Left renal cortex interstitium (tissue), 4 donors: ENCODE results near the gene CYP46A1. TPM values are rescaled to one million over a fixed set of nuclear protein-coding genes. Genes with fewer than 3 reads are reported as not detected.
"Not testable (repeated sequence)": the region's sequence is repeated elsewhere in the genome, so short reads cannot be mapped to it uniquely, and the experiment has no call there.

Experiments used
- DNase-seq, 4 donors: peaks; one replicate each; pipeline ENCODE4 v3.0.0-alpha.2; 2013; ENCODE audit warnings: low read depth in 4 of 4, low spot score in 2 of 4, missing footprints in 1 of 4
- polyA plus RNA-seq, 4 donors: library from polyadenylated mRNA; unstranded; fragments of 120-200 nt; gene quantifications; one replicate each; pipeline ENCODE4 v1.2.1, GENCODE V29; 2013; ENCODE audit not compliant: insufficient read length in 4 of 4

The CYP46A1 gene
- polyA plus RNA-seq, 4 donors = 1.4 to 4.4 (median 2.8) TPM

DNA sequence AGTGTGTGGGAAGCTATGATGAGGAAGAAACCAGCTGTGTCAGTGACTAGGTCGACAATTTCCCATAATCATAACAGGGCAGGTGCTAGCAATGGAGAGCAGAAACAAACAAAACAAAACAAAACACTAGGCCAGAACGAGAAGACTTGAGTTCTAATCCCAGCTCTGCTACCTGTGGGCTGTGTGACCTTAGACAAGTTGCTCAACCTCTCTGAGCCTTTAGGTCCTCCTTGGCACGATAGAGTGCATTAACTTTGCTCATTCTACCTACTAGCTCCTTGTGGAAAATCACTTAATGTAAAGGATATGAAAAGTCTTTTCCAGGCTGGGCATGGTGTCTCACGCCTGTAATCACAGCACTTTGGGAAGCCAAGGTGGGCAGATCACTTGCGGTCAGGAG is 27.9 kb upstream of the CYP46A1 start:
- DNase-seq = no peak

DNA sequence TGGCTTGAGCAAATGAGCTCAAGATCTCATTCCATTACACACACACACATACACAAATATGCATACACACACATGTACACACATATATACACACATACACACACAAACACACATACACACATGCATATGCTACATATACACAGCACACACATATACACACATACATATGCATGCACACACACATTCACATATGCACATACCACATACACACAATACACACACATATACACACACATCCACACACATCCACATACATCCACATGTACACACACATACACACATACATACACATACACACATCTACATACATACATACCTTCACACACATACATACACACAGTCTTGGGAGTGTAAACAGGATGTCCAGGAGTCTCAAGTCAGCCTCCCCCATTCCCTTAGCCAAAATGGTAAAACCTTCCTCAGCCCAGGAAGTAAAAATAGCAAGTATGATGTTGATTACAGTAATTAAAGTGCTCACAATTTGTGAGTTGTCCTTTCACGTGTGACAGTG is 26.4 kb upstream of the CYP46A1 start:
- no peak for DNase-seq

DNA sequence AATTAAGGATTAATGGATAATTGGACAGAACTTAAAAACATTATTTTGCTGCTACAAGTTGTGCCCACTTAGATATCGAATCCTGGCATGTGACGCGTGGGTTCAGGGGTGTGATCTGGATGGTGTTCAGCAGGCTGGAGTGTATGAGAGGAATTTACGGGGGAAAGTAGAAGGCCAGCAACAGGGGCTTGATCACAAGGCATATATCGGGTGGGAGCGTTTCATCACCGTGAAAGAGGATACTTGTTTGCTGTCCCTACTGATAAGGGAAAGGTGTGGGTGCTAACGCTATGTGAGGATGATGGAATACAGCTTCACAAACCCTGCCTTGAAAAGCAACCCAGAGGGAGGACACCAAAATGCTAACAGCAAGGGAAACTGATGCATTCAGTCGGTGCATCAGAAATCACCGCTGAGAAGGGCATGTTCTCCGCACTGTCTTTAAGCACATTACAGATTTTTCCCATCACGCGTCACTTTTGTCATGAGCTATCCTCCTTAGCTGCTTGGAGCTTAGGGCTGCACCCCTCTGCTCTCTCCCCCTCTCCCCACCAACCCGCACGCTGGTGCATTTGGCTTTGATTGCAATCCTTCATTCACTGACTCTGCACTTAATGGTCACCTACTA is 25.8 kb upstream of the CYP46A1 start:
- no peak for DNase-seq

DNA sequence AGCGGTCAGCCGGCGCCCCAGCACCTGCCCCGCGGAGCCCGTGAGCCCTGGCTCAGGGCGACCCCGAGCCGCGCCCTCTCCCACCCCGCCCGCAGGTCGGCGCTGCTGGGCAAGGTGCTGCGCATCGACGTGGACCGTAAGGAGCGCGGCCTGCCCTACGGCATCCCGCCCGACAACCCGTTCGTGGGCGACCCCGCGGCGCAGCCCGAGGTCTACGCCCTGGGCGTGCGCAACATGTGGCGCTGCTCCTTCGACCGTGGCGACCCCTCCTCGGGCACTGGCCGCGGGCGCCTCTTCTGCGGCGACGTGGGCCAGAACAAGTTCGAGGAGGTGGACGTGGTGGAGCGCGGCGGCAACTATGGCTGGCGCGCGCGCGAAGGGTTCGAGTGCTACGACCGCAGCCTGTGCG is 24.8 kb upstream of the CYP46A1 start:
- DNase-seq = no peak

DNA sequence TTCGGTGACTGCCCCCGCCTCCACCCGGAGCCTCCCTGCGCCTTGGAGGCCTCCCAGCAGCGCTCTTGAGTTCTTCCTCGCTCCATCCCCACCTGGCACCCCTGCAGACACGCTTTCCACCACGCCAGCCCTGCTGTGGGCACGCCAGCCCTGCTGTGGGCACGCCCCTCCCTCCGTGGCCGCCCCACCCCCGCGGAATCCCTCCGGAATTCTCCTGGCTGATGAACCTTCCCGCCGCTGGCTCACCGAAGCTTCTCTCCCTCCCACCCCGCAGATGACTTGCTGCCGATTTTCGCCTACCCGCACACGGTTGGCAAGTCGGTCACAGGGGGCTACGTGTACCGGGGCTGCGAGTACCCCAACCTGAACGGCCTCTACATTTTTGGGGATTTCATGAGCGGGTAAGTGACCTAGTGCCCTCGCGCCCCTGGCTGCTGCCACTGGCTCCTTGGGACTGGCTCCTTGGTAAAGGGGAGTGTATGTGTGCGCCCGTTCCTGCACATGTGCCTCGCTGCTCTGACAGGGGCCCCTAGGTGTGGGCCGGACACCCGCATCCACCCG is 24.0 kb upstream of the CYP46A1 start:
- no peak for DNase-seq

DNA sequence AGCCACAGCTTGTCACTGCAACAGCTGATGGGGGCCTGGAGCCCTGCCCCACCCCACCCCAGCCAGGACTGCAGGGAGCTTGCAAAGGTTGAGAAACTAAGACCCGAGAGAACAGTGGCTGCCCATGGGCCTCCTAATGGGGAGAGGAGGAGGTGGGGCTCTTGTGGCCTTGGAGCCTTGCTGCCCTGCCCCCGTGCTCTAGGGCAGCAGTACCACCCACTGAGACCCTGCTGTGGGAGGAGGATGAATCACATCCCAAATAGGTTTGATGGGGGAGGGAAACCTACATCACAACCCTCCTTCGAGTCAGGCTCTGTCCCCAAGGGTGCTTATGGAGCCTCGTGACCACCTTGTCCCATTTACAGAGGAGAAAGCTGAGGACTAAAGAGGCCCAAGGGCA is 23.3 kb upstream of the CYP46A1 start:
- DNase-seq = no peak

DNA sequence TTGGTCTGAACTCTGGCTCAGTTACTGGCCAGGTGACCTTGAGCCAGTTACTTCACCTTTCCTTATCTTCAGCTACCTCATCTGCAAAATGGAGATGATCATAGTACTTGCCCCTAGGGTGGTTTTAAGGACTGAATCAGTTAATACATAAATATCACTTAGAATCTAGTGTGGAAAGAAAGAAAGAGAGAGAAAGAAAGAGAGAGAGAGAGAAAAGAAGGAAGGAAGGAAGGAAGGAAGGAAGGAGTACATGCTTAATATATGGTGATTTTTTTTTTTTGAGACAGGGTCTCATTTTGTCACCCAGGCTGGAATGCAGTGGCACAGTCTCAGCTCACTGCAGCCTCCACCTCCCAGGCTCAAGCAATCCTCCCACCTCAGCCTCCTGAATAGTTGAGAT is 22.9 kb upstream of the CYP46A1 start:
- DNase-seq = not testable (repeated sequence)

DNA sequence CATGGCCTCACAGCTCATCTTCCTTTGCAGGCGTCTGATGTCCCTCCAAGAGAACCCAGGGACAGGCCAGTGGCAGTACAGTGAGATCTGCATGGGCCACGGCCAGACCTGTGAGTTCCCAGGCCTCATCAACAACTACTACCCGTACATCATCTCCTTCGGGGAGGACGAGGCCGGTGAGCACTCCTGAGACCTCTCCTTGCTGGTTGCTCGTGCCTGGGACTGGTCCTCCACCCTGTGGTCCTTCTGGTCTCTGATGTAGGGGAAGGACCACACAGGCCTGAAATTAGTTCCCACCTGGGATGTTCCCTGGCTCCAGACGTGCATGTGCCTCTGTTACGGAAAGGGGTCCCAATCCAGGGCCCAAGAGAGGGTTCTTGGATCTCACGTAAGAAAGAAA is 21.3 kb upstream of the CYP46A1 start:
- no peak for DNase-seq

DNA sequence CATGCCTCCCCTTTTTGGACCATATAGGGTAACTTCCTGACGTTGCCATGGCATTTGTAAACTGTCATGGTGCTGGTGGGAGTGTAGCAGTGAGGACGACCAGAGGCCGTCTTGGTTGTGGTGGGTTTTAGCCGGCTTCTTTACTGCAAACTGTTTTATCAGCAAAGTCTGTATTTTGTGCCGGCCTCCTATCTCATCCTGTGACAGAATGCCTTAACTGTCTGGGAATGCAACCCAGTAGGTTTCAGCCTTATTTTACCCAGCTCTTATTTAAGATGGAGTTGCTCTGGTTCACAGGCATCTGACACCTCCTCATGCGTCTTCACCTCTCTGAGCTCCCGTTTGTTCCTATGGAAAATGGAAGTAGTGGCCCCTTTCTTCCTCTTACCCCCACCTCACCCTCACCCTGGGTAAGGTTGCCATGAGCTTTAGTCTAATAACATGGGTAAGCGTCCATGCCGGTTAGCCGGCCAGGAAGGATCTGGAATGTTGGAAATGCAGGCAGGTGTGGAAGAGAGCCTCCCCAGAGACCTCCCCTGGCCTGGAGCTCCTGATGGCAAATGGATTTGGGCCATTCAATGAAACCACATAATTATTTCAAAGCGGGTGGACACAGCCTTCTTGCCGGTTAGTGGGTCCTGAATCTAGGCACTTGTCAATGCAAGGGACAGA is 20.6 kb upstream of the CYP46A1 start:
- DNase-seq = no peak

DNA sequence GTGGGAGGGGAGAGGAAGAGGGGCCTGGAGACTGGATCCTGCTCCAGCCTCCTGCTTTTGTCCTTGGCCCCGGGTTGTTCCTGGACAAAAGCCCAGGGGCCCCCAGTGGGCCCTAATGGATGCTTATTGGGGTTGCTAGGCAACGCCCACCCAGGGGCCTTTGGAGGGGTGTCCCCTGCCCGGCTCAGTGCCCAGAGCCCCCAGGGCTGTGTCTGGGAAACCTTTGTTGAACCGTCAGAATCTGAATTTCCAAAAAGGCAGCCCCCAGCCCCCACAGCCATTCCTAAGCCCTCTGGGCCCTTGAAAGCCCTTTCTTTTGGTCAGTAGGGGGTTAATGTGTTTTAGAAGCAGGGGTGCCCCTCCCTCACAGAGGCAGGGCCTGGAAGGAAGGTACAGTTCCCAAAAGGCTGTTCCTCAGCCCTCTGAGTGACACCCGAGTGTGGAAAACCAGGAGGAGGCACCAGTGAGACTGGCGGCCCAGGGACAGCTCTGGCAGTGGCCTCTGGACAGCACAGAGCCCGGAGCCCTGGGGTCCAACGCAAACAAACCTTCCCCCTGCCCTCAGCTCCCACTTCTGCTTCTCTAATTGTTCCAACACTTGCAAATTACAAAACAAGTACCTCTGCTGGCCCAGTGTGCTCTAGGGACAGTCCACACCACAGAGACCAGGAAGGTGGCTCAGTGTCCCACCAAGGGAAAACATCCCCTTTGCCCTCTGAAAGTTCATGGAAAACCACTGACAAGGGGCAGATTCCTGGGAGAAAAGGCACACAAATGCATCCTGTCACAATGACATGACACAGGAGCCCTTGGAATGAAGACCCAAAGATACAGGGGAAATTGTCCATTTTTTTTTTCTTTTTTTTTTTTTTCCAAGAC is 19.8 kb upstream of the CYP46A1 start:
- DNase-seq = no peak

DNA sequence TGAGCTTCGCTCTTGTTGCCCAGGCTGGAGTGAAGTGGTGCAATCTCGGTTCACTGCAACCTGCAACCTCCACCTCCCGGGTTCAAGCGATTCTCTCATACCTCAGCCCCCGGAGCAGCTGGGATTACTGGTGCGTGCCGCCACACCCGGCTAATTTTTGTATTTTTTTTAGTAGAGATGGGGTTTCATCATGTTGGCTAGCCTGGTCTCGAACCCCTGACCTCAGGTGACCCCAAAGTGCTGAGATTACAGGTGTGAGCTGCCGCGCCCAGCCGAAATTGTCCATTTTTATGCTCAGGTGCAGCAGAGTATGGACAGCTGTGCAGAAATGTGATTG is 19.2 kb upstream of the CYP46A1 start:
- no peak for DNase-seq

DNA sequence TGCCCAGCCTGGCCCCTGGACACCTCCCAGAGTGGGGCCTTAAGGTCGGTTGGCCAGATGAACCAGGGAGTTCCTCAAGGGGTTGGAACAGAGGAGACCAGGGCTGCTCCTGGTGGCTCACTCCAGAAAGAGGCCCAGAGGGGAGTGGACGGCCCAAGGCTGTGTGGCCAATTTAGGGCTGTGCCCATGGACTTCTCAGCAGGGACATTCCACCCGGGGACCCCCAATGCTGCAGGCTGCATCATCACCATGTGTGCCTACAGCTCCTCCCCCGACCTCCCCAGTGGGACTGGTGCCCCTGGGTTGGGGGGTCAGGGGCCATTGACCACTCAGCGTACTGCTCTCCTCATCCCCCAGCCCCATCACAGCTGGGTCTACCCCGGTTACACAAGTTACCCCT is 17.6 kb upstream of the CYP46A1 start:
- no peak for DNase-seq

DNA sequence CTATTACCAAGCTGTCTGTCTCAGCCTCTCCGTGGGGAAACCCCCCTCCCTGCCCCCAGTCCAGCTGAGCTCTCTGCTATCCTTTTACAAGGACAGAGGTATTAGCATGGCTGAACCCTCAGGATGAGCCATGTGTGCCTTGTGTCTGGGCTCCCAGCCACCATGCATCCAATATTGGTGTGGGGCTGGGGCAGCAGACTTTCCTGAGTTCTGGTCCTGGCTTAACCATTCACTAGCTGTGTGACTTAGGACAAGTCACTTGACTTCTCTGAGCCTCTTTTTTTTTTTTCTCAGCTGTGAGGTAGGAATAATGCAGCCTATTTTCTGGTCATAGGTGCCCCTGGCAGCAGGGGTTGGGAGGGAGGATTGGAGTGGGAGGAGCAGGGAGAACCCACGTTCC is 17.1 kb upstream of the CYP46A1 start:
- no peak for DNase-seq

DNA sequence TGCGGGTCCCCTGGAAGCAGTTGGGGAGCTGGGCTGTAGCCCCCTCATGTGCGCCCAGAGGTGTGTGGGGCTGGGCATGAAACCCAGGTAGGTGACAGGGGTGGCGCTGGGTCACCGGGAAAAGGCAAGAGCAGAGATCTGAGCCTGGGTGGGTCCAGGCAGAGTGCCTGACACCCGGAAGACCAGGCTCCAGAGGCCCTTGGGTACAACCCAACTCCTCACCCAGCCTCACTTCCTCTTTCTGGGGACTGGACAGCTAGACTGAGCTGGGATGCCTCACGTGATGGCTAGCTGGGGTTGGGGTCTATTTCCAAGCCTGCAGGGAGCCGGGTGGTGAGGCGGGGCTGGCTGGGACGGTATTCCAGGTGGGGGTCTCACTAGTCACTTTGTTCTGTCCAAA is 16.3 kb upstream of the CYP46A1 start:
- DNase-seq = no peak

DNA sequence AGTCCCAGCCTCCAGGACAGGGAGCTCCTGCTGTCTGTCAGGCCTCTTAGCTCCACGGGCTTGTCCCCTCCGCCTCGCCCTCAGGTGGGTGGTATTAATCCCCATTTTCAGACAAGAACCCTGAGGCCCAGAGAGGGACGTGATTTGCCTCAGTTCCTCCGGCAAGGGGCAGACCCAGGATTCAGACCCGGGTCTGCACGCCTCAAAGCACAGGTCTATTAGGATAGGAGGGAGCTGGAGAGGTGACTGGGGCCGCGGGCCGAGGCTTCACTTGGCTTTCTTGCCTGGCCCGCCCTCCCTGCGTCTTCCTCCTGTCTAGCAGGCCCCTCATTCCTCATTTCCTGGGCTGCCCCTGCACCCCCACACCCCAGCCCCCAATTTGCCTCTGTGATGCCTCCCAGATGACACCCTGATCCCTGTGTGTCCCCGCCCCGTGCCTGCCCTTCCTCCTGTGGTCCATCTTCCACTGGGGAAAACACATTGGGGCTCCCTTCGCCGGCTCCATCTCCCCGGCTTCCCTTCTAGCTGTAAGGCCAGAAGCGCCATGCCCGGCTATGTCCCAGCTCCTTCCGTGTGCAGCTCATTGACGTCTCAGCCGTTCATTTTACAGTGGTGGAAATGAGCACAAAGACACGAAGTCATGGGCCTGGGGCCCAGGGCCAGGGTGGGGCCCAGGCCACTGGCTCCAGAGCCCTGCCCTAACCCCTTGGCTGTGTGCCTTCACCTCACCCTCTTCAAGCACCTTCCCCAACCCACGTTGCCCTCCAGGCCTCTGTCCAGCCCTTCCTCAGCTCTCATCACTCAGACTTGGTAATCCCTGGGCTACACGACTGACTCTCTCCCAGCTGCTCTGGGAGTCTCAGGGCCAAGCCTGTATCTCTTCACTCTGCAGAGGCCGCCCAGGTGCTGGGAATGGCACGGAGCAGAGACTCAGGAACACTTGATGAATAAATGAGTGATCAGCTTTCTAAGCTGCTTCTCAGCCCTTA is 15.5 kb upstream of the CYP46A1 start:
- DNase-seq = no peak

DNA sequence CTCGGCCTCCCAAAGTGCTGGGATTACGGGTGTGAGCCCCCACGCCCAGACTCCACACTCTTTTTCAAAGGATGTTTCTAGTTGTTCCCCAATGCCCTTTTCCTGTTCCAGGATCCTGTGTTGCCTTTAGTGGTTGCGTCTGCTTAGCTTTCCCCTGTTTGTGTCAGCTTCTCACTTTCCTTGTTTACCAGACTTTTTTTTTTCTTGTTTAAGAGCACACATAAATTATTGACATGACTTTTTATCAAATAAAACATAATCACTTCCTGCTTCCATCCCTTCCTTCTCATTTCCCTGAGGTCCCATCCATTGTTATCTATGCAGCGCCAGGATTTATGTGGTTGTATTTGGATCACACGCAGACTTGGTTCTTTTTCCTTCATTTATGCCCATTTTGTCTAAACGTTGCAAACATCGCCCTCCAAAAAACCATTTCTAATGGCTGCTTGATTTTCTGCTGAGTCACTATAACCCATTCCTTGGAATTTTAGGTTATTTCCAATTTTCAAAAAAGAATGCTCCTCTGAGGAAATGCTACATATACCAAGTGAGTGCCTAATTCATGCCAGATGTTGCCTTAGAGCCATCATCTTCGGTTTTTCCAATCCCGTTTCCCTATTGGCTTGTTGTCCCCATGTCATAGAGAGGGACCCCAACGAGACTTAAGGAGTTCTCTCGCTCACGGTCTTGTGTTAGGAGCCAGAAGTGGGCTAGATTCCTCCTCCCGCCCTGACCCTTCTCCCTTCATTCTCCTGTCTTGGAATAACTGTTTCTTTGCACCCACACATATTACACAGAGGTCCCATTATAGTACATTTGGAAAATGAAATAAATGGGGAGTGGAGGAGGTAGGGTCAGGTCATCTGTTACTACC is 13.5 kb upstream of the CYP46A1 start:
- no peak for DNase-seq

DNA sequence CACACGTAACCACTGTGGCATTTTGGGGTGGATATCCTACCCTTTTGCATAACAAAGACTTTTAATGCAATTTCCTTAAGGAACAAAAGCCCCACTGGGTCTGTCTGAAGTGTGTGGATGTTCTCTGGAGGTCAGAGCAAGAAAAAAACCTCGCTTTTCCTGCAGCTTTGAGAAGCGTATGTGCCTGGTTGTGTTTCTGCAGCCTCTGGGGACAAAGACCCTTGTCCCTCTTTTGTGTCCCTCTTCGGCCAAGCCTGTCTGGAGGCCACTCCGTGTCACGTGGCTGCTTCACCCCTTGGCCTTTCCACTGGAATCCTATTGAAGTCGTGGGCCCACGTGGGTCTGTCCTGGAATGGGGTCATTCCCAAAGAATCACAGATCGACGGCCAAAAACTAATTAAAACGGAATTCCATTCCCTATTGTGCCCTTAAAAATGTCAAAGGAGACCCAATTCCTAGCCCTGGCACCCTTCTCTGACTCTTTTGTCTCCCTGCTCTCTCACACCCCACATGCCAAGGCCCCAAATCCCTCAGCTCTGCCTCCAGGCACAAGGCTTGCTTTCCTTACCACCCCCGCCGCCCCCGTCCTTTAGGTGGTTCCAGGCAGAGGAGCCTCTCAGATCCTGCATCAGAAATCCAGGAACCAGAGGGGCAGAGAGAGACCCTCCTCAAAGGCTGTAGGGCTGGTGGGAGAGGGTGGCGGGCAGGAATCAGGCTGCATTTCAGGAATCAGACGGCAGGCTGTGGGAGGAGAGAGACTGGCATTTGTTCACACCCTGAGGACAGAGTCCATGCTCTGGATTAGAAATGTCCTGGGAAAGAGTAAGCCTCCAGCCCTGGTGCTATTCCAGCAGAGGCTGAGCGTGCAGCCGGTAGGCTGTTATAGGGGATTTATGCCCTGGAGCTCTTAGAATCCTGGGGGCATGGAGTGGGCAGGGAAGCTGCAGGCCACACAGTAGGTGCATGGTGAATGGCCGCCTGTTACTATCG is 12.6 kb upstream of the CYP46A1 start:
- DNase-seq = no peak
